Mammary epithelial cell (primary cell): ENCODE results near the gene OLFM1.

Experiments used
- CTCF ChIP-seq, 2 donors: IDR thresholded peaks in 1 of 2; conservative IDR thresholded peaks in 1 of 2; 2 replicates each; pipeline ENCODE4 v1.5.1; 2011 to 2012; ENCODE audit warnings: inconsistent platforms in 2 of 2, low read length in 2 of 2, mild to moderate bottlenecking in 2 of 2, control low read depth in 1 of 2, low read depth in 1 of 2; ENCODE audit not compliant: insufficient read depth in 1 of 2; ENCODE audit errors: extremely low read depth in 1 of 2
- EZH2 ChIP-seq: IDR thresholded peaks from 2 replicates; pipeline ENCODE4 v1.6.1; 2012; ENCODE audit warnings: low read length, inconsistent platforms, borderline replicate concordance

- TF ChIP-seq EZH2 (no peak), CTCF (conservative IDR thresholded peaks at IDR 0.05 in 1 of 2, IDR thresholded peaks at IDR 0.05 in 1 of 2; ENCODE audit: extremely low read depth in 1 of 2, insufficient read depth in 1 of 2, low read depth in 1 of 2, low read length in 2 of 2) (no peak)
Observed at GRCh38 chr9:135070964-135071735, 16.3 kb upstream of the OLFM1 start.
